Duodenal mucosa (tissue), 2 donors: ENCODE measurements around the gene CSPG5.

Experiments used
- H3K27ac ChIP-seq: one replicate; pipeline ENCODE4 v1.7.0; 2013; ENCODE audit warnings: low read depth, low read length
- H3K27me3 ChIP-seq, 2 donors: one replicate each; pipeline ENCODE4 v1.7.0; 2013; ENCODE audit warnings: low read length in 2 of 2, control low read depth in 1 of 2; ENCODE audit not compliant: insufficient read depth in 2 of 2, control insufficient read depth in 1 of 2
- H3K36me3 ChIP-seq, 2 donors: one replicate each; pipeline ENCODE4 v1.7.0; 2013; ENCODE audit warnings: low read length in 2 of 2, control low read depth in 1 of 2; ENCODE audit not compliant: insufficient read depth in 2 of 2, control insufficient read depth in 1 of 2
- H3K4me1 ChIP-seq, 2 donors: one replicate each; pipeline ENCODE4 v1.7.0; 2013; ENCODE audit warnings: low read length in 2 of 2, control low read depth in 1 of 2; ENCODE audit not compliant: insufficient read depth in 2 of 2, control insufficient read depth in 1 of 2
- H3K4me3 ChIP-seq, 2 donors: one replicate each; pipeline ENCODE4 v1.7.0; 2013; ENCODE audit warnings: low read length in 2 of 2, low read depth in 1 of 2
- H3K9ac ChIP-seq, 2 donors: one replicate each; pipeline ENCODE4 v1.7.0; 2013; ENCODE audit warnings: low read length in 2 of 2, low read depth in 1 of 2
- H3K9me3 ChIP-seq, 2 donors: one replicate each; pipeline ENCODE4 v1.7.0; 2013; ENCODE audit warnings: low read length in 2 of 2, control low read depth in 1 of 2; ENCODE audit not compliant: control insufficient read depth in 1 of 2

The CSPG5 gene

DNA sequence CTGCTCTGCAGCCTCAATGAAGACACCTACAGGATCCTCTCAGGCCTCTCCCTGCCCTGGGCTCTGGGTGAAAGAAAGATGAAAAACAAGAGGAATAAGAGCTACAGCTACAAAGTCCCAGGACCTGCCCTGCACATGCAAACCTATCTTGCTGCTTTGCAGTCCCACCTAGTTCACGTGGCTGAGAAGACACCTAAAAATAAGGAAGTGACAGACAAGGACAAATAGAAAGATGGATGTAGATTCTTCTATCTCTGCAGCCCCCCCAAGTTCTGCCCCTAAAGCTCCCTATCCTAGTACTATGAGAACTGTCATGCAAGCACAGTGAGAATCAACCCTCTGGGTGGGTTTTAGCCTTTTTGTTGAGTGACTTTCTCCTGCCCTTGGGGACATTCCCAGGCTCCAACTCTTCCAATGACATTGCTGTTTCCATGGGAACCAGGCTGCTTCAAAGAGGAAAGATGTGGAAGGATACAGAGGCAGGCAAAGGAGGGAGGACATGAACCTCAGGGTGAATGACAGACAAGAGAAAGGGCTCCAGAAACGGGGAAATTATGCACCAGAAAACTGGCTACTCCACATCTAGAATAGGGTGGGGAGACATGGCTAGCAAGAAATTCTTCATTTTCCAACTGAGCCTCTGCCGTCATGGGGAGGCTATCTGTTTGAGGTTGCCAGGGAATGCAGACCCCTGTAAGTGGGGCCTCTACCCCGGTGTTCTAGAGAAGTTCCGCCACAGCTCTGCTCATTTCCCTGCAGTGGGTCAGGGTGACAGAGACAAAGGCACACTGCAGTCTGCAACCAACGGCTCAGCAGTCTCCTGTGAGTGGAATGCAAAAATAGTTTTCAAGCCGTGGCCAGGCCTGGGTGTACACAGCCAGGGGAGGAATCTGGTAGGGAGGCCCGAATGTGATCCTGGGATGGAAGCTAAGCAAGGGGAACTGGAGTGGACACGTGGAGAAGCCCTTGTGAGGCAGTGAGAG, 5.2 kb downstream of the CSPG5 start:
- Histone ChIP-seq H3K27me3 (peaks cover 10 to 18% of the 10 kb centered on the region in 2 donors), H3K4me3 (no peak overlapping the region), H3K36me3 (no peaks in the 10 kb centered on the region), H3K4me1 (peaks cover 0 to 4% of the 10 kb centered on the region in 2 donors), H3K9ac (no peak overlapping the region), H3K9me3 (no peaks in the 10 kb centered on the region), H3K27ac (no peak overlapping the region)

DNA sequence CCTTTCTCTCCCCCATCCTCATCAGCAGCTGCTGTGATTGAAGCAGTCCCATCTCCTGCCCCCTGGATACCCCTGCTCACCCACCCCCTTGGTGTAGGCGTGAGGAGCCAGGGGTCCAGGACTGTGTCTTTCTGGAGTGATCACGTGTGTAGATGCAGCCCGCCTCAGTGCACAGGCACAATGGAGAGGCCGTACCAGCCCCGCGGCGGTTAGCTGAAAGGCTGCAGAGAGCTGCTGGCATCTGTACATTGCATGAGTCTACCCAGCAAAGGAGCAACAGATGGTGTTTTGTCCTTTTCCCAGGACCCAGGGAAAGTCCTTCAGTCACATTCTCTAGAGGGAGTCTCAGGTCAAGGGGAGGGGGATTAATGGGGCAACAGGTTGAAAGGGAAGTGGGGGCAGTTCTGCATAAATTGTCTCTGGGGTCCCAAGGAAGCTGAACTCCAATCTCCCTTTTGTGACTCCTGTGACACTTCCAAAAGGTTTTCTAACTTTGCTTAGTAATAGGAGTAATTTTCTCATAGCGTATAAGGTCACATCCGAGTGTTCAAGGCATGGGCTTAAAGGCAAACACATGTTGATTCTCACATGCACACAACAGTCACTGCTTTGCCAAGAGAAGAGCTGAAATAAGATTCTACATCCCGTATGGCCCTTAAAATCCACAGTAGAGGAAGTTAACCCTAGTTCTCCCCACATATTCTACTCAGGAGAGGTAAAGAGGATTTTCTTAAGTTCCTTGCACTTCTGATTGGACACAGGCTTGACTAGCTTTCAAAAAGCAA, 7.1 kb downstream of the CSPG5 start:
- Histone ChIP-seq H3K9me3 (no peaks in the 10 kb centered on the region), H3K36me3 (no peaks in the 10 kb centered on the region), H3K27ac (no peak overlapping the region), H3K27me3 (peaks cover 0 to 9% of the 10 kb centered on the region in 2 donors), H3K9ac (no peak overlapping the region), H3K4me1 (no peaks in the 10 kb centered on the region), H3K4me3 (no peak overlapping the region)

GRCh38 chr3:47568901-47569300, 9.8 kb downstream of the CSPG5 start:
- no peak overlapping the region for H3K27ac ChIP-seq
- H3K4me3 ChIP-seq: no peak overlapping the region
- peaks cover 0 to 14% of the 10 kb centered on the region in 2 donors for H3K27me3 ChIP-seq
- H3K9ac ChIP-seq: no peak overlapping the region
- H3K36me3 ChIP-seq: no peaks in the 10 kb centered on the region
- H3K9me3 ChIP-seq: no peaks in the 10 kb centered on the region
- no peaks in the 10 kb centered on the region for H3K4me1 ChIP-seq

GRCh38 chr3:47567149-47567548, 11.5 kb downstream of the CSPG5 start:
- H3K9me3 ChIP-seq: no peaks in the 10 kb centered on the region
- H3K9ac ChIP-seq: no peak overlapping the region
- H3K27me3 ChIP-seq: peaks cover 0 to 9% of the 10 kb centered on the region in 2 donors
- H3K36me3 ChIP-seq: no peaks in the 10 kb centered on the region
- no peak overlapping the region for H3K27ac ChIP-seq
- no peak overlapping the region for H3K4me3 ChIP-seq
- H3K4me1 ChIP-seq: no peaks in the 10 kb centered on the region

- no peak overlapping the region for H3K27ac ChIP-seq
- peaks cover 0 to 5% of the 10 kb centered on the region in 2 donors for H3K27me3 ChIP-seq
- H3K4me3 ChIP-seq: no peak overlapping the region
- no peaks in the 10 kb centered on the region for H3K9me3 ChIP-seq
- no peaks in the 10 kb centered on the region for H3K4me1 ChIP-seq
- no peaks in the 10 kb centered on the region for H3K36me3 ChIP-seq
- no peak overlapping the region for H3K9ac ChIP-seq
These were observed 12.0 kb downstream of the CSPG5 start for GRCh38 chr3:47566667-47567066.

- H3K27me3 ChIP-seq: peaks cover 0 to 5% of the 10 kb centered on the region in 2 donors
- H3K27ac ChIP-seq: no peak overlapping the region
- no peak overlapping the region for H3K9ac ChIP-seq
- no peaks in the 10 kb centered on the region for H3K4me1 ChIP-seq
- H3K4me3 ChIP-seq: no peak overlapping the region
- no peaks in the 10 kb centered on the region for H3K9me3 ChIP-seq
- no peaks in the 10 kb centered on the region for H3K36me3 ChIP-seq
These were observed 12.7 kb downstream of the CSPG5 start for GRCh38 chr3:47565734-47566550.

DNA sequence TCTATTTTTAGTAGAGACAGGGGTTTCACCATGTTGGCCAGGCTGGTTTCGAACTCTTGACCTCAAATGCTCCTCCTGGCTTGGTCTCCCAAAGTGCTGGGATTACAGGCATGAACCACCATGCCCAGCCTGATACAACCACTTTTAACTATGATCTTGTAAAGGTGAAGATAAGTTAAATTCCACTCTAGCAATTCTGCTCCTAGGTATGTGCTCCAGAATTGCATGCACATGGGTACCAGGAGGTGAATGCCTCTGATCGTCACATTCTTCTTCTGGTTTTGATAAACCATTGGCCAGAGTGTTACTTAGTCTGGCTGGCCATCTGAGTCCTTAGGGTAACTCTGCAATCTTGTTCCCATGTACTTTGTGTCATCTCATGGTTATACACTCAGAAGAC, 22.3 kb downstream of the CSPG5 start:
- H3K27me3 ChIP-seq: no peaks in the 10 kb centered on the region
- H3K4me3 ChIP-seq: no peak overlapping the region
- no peaks in the 10 kb centered on the region for H3K9me3 ChIP-seq
- no peak overlapping the region for H3K27ac ChIP-seq
- no peaks in the 10 kb centered on the region for H3K4me1 ChIP-seq
- no peak overlapping the region for H3K9ac ChIP-seq
- H3K36me3 ChIP-seq: no peaks in the 10 kb centered on the region

DNA sequence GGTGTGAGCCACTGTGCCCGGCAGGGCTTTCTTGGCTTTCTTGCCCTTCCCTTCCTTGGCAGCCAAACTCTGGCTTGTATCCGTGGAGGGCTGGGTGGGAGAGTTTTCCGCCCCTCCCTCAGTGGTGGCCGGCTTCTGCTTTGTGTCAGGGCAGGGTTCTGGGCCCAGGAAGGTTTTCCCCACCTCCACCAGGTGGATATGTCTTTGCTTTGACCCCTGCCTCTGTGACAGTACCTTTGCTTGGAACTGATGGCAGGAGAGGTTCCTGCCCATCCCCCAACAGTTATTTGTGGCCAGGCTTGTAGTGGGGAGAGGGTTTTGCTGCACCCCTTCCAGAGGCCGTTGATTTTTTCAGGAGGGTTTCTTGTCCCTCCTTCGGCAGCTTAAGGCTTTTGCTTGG, 24.3 kb downstream of the CSPG5 start:
- H3K27me3 ChIP-seq: no peaks in the 10 kb centered on the region
- no peaks in the 10 kb centered on the region for H3K9me3 ChIP-seq
- H3K4me1 ChIP-seq: no peaks in the 10 kb centered on the region
- no peak overlapping the region for H3K4me3 ChIP-seq
- no peaks in the 10 kb centered on the region for H3K36me3 ChIP-seq
- H3K9ac ChIP-seq: no peak overlapping the region
- no peak overlapping the region for H3K27ac ChIP-seq

DNA sequence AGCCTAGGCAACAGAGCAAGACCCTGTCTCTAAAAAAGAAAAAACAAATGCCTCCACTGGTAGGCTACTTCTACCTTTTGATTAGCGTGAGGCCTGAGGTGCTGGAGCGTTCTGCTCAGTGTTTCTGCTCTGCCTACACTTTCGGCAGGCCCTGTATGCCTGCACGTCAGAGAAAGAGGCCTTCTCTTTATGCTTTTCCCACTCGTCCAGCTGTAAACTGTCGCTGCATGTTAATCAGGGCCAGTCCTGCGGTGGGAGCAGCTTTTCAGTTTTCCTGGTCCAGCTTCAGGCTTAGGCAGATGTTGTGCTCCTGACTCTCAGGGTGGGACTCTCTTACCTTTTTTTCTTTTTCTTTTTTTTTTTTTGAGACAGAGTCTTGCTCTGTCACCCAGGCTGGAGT, 25.3 kb downstream of the CSPG5 start:
- Histone ChIP-seq H3K9me3 (no peaks in the 10 kb centered on the region), H3K27me3 (no peaks in the 10 kb centered on the region), H3K4me1 (no peaks in the 10 kb centered on the region), H3K36me3 (no peaks in the 10 kb centered on the region), H3K4me3 (no peak overlapping the region), H3K9ac (no peak overlapping the region), H3K27ac (no peak overlapping the region)
